ENCODE data around the gene NDUFB11.

Gene NDUFB11

GRCh38 chrX:47174376-47174775, 29.9 kb upstream of the NDUFB11 start:
- no peak for DNase-seq

GRCh38 chrX:47172971-47173792, 28.7 kb upstream of the NDUFB11 start:
- no peak for DNase-seq

- no peak for DNase-seq
These were observed 28.0 kb upstream of the NDUFB11 start for GRCh38 chrX:47172549-47172948.

GRCh38 chrX:47171996-47172395, 27.5 kb upstream of the NDUFB11 start:
- no peak for DNase-seq

GRCh38 chrX:47170861-47171692, 26.6 kb upstream of the NDUFB11 start:
- DNase-seq: no peak

GRCh38 chrX:47169726-47170515, 25.4 kb upstream of the NDUFB11 start:
- no peak for DNase-seq

GRCh38 chrX:47169273-47169672, 24.8 kb upstream of the NDUFB11 start:
- no peak for DNase-seq

- DNase-seq: no peak
These were observed 24.1 kb upstream of the NDUFB11 start for GRCh38 chrX:47168495-47169073.

- no peak for DNase-seq
These were observed 21.6 kb upstream of the NDUFB11 start for GRCh38 chrX:47166126-47166525.

GRCh38 chrX:47164420-47164819, 19.9 kb upstream of the NDUFB11 start:
- no peak for DNase-seq

- DNase-seq: no peak
These were observed 18.6 kb upstream of the NDUFB11 start for GRCh38 chrX:47162927-47163583.

GRCh38 chrX:47160781-47161180, 16.3 kb upstream of the NDUFB11 start:
- no peak for DNase-seq

- no peak for DNase-seq
These were observed 14.3 kb upstream of the NDUFB11 start for GRCh38 chrX:47158781-47159180.

GRCh38 chrX:47158131-47158530, 13.6 kb upstream of the NDUFB11 start:
- DNase-seq: no peak

- no peak for DNase-seq
These were observed 12.4 kb upstream of the NDUFB11 start for GRCh38 chrX:47156611-47157520.

- DNase-seq: no peak
These were observed 6.9 kb upstream of the NDUFB11 start for GRCh38 chrX:47151435-47151834.

GRCh38 chrX:47148946-47149345, 4.4 kb upstream of the NDUFB11 start:
- DNase-seq: no peak

- DNase-seq: no peak
These were observed 2.7 kb upstream of the NDUFB11 start for GRCh38 chrX:47146936-47147859.

- DNase-seq: no peak
These were observed 1.8 kb upstream of the NDUFB11 start for GRCh38 chrX:47146121-47146935.
